Measurements from ENCODE around the gene EVPL.

The EVPL gene

GRCh38 chr17:76074390-76075363 is 47.6 kb upstream of the EVPL start, which contains the start of gene GALR2:
GALR2 (plus strand) TSS chr17:76074781; CDS start chr17:76074884, 103 bp downstream.
- H3K27me3 ChIP-seq (ENCODE audit: insufficient read depth, low read length, poor library complexity, severe bottlenecking): no peaks in the 10 kb centered on the region
- H3K9me2 ChIP-seq (replicated peaks; ENCODE audit: low read depth, low read length): no peaks in the 10 kb centered on the region
- no peak within 1 kb of the TSS for H3K9ac ChIP-seq (ENCODE audit: low read depth, low read length, poor library complexity, severe bottlenecking)

GRCh38 chr17:76072148-76072858 is 45.2 kb upstream of the EVPL start, which contains the start of gene SRP68:
SRP68 (minus strand) TSS chr17:76072517; CDS start chr17:76072491, 26 bp downstream.
- Histone ChIP-seq H4K20me1 (ENCODE audit: insufficient read depth, low read length, poor library complexity, severe bottlenecking) (peaks cover 16% of the 10 kb centered on the region), H2AFZ (ENCODE audit: low read length) (peak within 1 kb of the TSS; percentile 96), H3K4me2 (ENCODE audit: low read depth, low read length, poor library complexity, severe bottlenecking) (peak within 1 kb of the TSS; percentile 91), H3K9ac (ENCODE audit: low read depth, low read length, poor library complexity, severe bottlenecking) (peak within 1 kb of the TSS; percentile 89), H3K79me2 (ENCODE audit: insufficient read depth, low read length) (peaks cover 50% of the 10 kb centered on the region), H3F3A (ENCODE audit: low read depth) (no peaks in the 10 kb centered on the region), H3K4me3 (ENCODE audit: low read length, poor library complexity, severe bottlenecking) (peak within 1 kb of the TSS; percentile 85), H3K36me3 (ENCODE audit: insufficient read depth, low read length) (peaks cover 10% of the 10 kb centered on the region; the same call in 1 of the 2 replicates), H3K27me3 (ENCODE audit: insufficient read depth, low read length, poor library complexity, severe bottlenecking) (no peaks in the 10 kb centered on the region), H3K9me2 (replicated peaks; ENCODE audit: low read depth, low read length) (no peaks in the 10 kb centered on the region), H3K4me1 (ENCODE audit: insufficient read depth, low read length, poor library complexity, severe bottlenecking) (peaks cover 14% of the 10 kb centered on the region), H3K9me3 (ENCODE audit: insufficient read depth, low read depth, low read length) (no peaks in the 10 kb centered on the region)
- TF ChIP-seq CTCF (conservative IDR thresholded peaks at IDR 0.05; ENCODE audit: low read length) (no peak), EZH2phosphoT487 (IDR thresholded peaks at IDR 0.05; ENCODE audit: borderline replicate concordance) (no peak)

More at GRCh38 chr17:76074390-76075363, 47.6 kb upstream of the EVPL start, which contains the start of gene GALR2:
- Histone ChIP-seq H2AFZ (ENCODE audit: low read length) (no peak within 1 kb of the TSS), H3K79me2 (ENCODE audit: insufficient read depth, low read length) (peaks cover 32% of the 10 kb centered on the region), H3K4me2 (ENCODE audit: low read depth, low read length, poor library complexity, severe bottlenecking) (no peak within 1 kb of the TSS), H3F3A (ENCODE audit: low read depth) (no peaks in the 10 kb centered on the region), H3K36me3 (ENCODE audit: insufficient read depth, low read length) (no peaks in the 10 kb centered on the region), H3K9me3 (ENCODE audit: insufficient read depth, low read depth, low read length) (no peaks in the 10 kb centered on the region), H3K4me3 (ENCODE audit: low read length, poor library complexity, severe bottlenecking) (no peak within 1 kb of the TSS), H3K4me1 (ENCODE audit: insufficient read depth, low read length, poor library complexity, severe bottlenecking) (peaks cover 14% of the 10 kb centered on the region), H4K20me1 (ENCODE audit: insufficient read depth, low read length, poor library complexity, severe bottlenecking) (peaks cover 12% of the 10 kb centered on the region)
- no peak for TF ChIP-seq EZH2phosphoT487 (IDR thresholded peaks at IDR 0.05; ENCODE audit: borderline replicate concordance)
- TF ChIP-seq CTCF (conservative IDR thresholded peaks at IDR 0.05; ENCODE audit: low read length): no peak

GRCh38 chr17:76071531-76072147 is 44.5 kb upstream of the EVPL start:
- no peak for TF ChIP-seq CTCF (conservative IDR thresholded peaks at IDR 0.05; ENCODE audit: low read length)
- no peak for TF ChIP-seq EZH2phosphoT487 (IDR thresholded peaks at IDR 0.05; ENCODE audit: borderline replicate concordance)
- H4K20me1 ChIP-seq (ENCODE audit: insufficient read depth, low read length, poor library complexity, severe bottlenecking): peaks cover 16% of the 10 kb centered on the region
- peaks cover 55% of the 10 kb centered on the region for H3K79me2 ChIP-seq (ENCODE audit: insufficient read depth, low read length)

More at GRCh38 chr17:76071531-76072147, 44.5 kb upstream of the EVPL start:
- Histone ChIP-seq H3K4me3 (ENCODE audit: low read length, poor library complexity, severe bottlenecking) (peak overlapping the region; percentile 85), H3K9me3 (ENCODE audit: insufficient read depth, low read depth, low read length) (no peaks in the 10 kb centered on the region), H3F3A (ENCODE audit: low read depth) (no peaks in the 10 kb centered on the region), H3K27me3 (ENCODE audit: insufficient read depth, low read length, poor library complexity, severe bottlenecking) (no peaks in the 10 kb centered on the region), H3K4me1 (ENCODE audit: insufficient read depth, low read length, poor library complexity, severe bottlenecking) (peaks cover 14% of the 10 kb centered on the region), H3K36me3 (ENCODE audit: insufficient read depth, low read length) (peaks cover 17% of the 10 kb centered on the region; the same call in 1 of the 2 replicates), H2AFZ (ENCODE audit: low read length) (peak overlapping the region; percentile 96), H3K9me2 (replicated peaks; ENCODE audit: low read depth, low read length) (no peaks in the 10 kb centered on the region), H3K9ac (ENCODE audit: low read depth, low read length, poor library complexity, severe bottlenecking) (peak overlapping the region; percentile 89), H3K4me2 (ENCODE audit: low read depth, low read length, poor library complexity, severe bottlenecking) (peak overlapping the region; percentile 91)
